HG03442 (cell line): ENCODE measurements around the gene ADCY1.

Experiments
- ATAC-seq: cut with Tn5 transposase; IDR thresholded peaks from one replicate; pipeline ENCODE4 v1.9.1; 2021; ENCODE audit warnings: mild to moderate bottlenecking, moderate library complexity; ENCODE audit not compliant: unreplicated experiment

ADCY1 gene

DNA sequence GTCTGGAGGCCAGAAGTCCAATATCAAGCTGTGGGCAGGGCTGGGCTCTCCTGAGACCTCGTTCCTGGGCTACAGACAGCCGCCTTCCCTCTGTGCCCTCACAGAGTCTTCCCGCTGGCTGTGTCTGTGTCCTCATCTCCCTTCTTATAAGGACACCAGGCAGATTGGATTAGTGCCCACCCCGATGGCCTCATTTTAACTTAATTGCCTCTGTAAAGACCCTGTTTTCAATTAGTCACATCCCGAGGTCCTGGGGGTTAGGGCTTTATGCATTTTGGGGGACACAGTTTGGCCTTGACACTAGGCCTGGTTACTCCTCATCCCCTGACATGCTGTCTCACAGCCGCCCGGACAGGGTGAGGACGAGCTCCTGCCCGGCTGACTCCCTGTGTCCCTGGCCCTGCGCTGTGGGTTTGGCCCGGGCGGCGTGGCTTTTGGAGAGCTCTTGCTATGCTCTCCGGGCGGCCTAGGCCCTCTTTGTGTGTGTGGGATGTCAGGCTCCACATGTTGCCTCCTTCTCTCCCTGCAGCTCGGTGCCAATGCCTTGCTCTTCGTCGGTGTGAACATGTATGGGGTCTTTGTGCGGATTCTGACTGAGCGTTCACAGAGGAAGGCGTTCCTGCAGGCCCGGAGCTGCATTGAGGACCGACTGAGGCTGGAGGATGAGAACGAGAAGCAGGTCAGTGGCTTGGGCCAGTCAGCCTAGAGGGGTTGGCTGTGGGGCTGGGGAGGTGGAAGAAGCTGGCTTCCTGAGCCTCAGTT is 18.2 kb downstream of the ADCY1 start:
- ATAC-seq: no peak

DNA sequence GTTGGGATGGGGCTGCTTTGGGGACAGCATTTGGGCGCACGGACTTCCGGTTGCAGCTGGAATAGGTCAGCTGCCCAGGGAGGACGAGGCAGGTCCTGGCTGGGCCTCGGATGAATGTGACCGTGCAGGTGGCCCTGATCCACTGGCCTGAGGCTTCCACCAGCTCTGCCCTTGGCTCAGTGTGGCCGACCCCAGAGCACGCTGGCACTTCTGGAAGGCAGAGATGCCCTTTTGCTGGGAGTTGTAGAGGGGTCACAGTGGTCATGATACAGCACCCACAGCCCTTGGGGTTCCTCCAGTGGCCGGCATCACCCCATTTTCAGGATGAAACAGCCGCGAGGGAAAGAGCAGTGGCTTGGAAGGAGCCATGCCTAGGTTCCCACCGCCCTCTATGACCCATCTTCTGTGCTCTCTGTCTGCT is 19.0 kb downstream of the ADCY1 start:
- no peak for ATAC-seq

DNA sequence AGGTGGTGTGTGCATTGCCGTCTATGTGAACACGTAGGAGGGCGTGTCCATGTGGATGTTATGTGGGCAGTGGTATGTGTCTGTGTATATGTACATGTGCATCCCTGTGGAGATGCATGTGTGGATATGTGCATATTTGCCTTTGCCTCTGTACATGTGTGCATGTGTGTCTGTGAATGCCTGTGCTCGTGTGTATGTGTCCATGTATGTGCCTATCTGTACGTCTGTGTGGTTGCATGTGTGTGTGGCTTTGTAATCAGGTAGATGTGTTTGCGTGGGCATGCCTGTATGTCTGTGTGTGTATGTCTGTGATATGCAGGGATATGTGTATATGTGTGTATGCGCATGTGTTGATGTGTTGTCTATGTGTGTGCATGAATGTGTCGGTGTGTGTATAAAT is 19.7 kb downstream of the ADCY1 start:
- no peak for ATAC-seq

DNA sequence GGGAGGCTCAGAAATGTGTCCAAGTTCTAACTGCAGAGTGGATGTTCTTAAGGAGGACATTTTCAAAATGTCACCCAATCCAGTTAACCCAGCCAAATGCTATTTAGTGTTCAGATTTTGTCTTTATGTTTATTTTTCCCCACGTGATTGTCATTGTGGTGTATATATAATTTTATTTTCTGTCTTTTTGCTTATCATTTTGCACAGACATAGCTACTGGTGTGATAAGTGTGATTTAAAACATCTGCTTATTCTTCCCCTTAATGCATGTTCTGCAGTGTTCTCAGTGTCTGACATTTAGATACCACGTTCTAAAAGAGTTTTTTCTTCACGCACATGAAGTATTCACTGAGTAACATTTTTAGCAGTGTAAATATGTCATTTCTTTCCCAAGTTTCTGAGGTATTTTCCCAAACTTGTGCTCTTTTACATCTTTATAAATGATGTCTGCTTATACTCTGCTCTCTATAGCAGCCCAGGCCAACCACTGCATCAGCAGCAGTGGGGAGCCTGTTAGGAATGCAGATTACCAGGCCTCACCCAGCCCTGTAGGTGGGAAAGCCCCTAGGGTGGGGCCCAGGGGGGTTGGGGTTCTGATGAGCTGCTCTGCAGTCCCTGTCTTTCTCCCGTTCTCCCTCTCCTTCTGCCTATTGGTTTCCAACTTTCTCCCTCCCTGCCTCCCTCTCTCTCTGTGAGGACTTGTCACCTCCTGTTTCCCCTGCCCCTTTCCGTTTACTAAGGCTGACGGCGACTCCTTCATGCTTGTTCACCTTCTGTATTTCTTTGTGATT is 20.8 kb downstream of the ADCY1 start:
- no peak for ATAC-seq

DNA sequence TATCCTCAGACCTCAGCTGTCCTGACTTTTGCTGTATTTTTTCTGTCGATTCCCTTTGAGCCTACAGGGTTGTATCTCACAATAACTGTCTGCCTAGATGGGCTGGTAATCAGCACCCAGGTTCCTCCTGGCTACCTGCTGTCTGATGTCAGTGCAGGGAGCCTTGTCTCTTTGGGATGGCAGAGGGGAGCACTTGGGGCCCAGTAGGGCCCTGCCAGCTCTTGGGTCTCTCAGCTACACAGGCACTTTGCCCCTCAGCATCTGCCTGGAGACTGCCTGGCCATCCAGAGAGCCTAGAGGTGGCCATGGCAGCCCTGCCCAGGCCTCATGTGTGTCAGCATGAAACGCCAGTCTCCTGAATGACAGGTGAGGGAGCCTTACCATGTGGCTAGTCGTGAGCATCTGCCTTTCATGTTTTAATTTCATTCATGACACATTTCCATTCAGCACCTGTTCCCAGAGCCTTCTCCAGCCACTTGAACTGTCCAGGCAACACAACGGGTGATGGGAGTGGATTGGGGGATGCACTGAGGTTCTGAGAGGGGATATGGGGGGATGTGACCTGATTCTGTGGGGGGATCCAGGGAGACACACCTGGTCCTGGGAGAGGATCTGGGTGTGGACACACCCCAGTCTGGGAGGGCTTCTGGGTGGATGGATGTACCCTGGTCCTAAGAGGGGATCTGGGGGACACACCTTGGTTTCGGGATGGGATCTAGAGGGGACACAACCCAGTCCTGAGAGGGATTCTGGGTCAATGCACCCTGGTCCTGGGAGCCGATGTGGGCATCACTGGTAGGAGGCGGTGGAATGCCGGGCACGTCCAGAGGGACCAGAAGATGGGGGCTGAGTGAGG is 21.9 kb downstream of the ADCY1 start:
- no peak for ATAC-seq

DNA sequence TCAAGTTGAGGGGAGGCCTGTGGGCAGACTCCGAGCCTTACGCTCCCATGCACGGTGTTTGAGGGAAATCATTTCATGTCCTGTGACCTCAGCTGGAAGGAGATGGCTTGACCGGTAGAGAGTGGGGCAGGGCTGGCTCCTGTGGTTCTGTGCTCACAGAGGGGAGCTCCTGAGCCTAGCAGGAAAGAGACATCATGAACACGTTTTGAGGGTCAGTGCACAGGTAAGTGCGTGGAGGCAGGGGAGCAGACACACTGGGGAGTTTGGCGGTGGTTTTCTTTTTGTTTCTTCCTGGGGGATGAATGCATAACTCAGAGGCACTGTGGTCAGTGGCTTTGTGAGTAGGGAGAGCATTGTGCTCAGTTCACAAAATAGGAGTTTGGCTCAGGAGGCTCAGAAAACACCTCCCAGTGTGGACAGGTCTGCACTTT is 22.5 kb downstream of the ADCY1 start:
- ATAC-seq: no peak

DNA sequence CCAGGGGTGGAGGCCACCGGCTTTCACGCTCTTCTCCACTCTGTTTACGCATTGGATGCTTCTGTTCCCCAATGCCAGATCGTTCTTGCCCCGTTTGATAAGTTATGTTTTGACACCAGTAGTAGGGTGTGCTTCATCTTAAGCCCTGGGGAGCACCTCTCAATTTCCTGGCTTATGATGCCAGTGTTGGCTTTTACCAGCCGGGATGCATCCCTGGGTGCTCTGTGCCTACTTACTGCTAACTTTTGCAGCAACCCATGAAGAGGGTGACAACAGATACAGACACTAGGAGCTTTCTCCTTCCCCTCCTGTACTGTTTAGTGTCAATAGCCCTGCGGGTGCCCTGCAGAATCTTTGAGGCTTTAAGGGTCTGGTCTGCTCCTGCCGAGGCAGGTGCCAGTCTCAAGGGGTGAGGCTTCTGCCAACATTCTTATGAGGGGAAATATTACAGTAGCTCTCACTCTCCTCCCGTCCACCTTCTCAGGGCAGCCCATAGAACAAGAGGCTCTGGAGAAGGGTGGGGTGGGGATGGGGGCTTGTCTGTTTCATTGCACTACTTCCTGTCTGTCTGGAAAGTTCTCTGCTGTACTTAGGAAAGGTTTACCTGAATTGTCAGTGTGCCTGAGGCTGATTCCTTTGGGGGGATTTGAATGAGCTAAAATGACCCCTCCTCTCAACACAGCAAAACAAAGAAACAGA is 23.3 kb downstream of the ADCY1 start:
- ATAC-seq: no peak

DNA sequence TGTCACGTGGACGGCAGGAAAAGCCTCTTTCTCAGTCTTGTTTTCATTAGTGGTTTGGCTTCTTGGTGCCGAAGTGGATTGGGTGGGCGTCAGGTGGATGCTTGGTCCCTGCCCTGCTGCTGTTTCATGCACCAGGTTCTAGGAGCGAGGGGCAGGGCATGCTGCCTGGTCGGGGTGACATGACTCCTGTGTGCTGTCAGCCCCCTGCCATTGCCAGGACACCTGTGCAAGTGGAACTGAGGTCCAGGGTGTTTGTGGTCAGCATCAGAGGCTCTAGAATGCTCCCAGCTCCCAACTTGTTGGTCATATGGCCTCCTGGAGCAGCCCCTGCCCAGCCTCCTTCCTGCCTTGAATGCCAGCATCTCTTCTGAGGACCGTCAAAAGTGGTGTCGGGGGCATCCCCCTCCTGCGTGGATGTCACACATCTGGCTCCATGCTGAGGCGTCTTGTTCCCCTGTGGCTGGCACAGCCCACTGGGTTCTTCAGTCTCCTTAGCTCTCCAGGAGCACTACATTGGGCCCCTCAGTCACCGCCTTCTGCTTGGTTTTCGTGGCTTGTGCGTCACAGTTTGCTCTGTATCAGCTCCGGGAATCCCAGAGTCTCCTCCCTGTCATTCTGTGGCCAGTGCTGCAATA is 24.8 kb downstream of the ADCY1 start:
- ATAC-seq: no peak

DNA sequence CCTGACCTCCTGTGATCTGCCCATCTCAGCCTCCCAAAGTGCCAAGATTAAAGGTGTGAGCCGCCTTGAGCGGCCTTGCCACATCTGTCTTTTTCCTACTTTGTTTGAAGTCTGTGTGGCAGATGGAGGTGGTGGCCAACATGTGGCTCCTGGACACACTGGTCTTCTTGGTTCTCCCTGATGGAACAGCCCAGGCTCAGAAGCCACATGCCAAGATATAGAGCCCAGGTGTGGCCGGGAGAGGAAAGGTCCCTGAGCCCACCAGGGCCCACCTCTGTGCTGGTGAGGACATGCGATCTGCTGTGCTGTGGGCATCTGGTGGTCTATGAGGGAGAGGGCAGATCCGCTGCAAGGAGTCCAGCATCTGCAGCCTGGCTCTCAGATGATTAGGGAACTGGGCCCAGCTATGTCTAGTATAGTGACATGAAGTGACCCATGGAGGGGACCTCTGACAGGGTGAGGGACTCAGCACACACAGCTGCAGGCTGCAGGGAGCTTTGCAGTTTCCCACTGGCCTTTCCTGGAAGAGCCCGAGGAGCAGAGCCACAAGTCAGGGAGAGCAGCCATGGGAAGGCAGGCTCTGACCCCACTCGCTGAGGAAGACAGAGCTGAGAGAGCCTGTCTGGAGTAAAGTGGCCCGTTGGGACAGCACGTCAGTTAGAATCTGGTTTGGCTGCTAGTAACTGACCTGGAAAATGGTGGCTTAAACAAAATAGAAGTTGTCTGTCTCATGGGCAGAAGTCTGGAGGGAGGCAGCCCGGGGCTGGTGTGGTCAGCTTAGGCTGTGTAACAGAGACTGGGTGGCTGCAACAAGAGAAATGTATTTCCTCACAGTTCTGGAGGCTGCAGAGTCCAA is 25.9 kb downstream of the ADCY1 start:
- no peak for ATAC-seq

DNA sequence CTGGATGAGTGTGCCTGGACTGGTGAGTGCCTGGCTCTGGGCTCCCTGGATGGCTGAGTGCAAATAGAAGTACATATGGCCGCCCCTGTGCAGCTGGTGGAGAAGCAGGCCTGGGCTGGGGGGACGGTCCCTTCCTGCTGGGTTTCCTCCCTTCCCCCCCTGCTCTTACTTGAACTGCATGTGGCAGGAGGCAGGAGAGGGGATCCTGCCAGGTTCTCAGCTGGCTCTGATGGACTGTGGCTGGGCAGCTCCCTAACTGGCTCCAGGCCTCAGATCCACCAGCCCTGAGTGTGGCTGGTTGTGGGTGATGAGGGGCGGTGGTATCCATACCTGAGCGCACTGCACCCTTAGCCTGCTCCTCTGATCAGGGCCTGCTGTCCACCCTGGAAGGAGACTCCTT is 26.9 kb downstream of the ADCY1 start:
- ATAC-seq: no peak

DNA sequence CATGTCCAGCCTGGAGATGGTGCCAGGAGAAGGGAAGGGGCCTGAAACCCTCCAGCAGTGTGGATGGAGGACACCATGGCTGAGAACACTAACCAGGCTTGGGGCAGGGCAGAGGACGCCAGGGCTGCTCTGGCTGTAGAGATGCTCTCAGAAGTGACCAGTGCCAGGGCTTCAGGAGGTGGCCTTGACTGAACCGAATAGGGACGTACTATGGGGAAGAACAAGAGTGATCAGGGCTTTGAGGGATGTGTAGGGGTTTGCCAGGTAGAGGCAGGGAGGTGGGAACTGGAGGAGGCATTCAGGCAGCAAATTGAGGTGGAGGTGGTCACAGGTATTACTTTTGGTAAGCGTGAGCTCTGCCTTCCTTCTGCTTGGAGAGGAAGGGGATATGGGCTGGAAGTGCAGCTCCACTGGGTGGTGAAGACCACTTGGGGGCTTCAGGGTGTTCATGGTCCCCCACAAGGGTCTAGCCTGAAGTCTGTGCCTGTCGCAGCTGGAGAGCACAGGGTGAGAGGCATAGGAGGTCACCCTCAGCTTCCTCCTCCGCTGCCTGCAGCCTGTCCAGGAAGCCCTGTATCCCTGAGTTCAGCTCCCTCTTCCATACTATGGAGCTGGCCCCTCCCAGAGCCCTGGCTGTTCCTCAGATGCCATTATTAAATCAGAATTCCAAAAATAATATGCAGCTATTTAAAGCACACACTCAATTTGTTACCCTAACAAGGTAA is 27.8 kb downstream of the ADCY1 start:
- no peak for ATAC-seq

DNA sequence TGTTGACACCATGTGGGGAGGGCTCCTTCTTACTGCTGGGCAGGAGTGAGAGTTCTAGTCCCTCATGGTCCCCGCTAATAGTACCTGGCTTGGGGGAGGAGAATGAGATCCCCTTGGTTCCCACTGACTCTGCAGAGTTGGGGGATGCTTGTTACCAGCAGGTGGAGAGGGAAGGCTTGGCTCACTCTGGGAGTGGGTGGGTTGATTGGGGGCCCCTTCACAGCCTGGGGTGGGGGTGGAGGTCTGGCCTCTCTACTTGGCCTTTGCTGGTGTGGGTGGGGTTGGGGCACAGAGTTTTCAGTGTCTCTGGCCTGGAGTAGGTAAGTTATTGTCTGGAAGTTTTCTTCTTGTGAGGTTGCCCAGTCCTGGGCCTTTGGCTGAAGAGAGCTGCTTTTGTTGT is 31.9 kb downstream of the ADCY1 start:
- ATAC-seq: no peak

DNA sequence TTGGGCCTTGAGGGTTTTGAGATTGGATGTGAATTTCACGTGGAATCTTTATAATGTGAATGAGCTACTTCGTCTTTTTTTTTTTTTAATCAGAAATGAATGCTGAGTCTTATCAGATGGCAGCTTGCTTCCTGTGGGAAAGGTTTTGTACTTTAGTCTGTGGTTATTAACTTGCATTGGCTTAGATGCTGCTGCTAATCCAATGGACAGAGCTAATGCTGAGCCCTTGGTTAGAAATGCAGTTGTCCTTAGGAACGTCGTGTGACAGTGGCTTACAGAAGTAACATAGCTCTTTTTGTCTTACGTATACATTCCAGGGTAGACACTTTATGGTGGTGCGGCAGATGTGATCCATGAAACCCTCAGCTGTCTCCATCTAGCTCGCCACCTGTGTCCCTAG is 32.8 kb downstream of the ADCY1 start:
- ATAC-seq: no peak

DNA sequence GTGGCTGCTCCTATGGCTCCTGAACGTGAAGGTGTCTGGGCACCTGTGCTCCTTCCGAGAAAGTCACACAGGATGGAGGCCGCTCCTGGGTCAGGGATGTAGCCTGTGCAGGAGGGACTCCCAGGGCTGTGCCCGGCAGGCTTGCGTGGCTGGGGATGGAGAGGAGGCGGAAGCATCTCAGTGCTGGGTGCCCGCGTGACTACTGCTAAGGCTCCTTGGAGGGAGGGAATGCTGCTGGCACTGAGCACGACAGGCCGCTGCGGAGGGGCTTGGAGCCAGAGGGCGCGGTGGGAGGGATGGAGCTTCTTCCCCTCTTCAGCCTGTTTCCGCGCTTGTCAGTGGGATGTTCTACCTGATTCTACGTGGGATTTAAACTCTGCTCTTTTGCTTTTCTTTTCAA is 35.0 kb downstream of the ADCY1 start:
- no peak for ATAC-seq

DNA sequence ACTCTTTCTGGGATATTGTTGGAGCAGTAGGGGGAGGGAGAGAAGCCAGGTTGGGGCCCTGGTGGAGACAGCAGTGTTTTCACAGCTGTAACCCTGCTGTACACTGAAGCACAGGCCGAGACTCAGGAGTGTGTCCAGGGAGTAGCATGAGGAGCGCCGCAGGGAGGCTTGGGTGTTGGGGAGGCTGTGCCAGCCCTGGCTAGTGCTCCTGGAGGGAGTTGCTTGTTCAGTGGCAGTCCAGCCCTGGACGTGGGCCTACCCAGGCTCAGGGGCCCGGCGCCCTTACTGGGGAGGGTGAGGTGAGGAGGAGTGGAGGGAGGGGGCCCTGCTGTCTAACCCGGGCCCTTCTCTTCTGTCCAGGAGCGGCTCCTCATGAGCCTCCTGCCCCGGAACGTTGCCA is 35.9 kb downstream of the ADCY1 start:
- no peak for ATAC-seq

DNA sequence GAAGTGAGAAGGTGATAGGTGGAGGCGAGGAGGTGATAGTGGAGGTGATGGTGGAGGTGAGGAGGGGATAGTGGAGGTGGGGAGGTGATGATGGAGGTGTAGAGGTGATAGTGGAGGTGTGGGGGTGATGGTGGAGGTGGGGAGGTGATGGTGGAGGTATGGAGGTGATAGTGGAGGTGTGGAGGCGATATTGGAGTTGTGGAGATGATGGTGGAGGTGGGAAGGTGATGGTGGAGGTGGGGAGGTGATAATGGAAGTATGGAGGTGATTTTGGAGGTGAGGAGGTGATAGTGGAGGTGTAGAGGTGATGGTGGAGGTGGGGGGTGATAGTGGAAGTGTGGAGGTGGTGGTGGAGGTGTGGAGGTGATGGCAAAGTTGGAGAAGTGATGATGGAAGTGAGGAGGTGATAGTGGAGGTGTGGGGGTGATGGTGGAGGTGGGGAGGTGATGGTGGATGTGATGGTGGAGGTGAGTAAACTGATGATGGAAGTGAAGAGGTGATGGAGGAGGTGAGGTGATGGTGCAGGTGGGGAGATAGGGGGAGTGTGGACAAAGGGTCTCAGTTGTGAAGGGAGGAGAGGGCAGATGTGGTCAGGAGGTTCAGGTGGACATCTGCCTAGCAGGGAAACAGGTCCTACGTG is 36.6 kb downstream of the ADCY1 start:
- no peak for ATAC-seq

DNA sequence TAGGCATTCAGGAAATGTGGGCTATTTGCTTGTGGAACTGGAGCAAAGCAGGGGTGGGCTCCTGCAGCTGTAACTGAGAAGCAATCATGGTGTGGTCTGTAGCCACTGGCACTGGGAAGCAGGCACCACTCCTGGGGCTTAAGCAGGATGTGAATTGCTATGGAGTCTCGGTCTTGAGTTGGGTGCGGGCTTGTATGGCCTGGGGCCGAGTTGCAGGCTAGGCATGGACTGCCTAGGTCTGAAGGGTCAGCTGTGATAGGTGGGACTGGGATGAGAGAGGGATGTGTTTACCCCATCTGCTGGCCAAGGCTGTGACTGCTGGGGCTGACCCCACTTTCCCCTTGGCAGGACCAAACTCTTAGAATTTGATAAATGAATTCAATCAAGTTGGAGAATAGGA is 43.0 kb downstream of the ADCY1 start:
- no peak for ATAC-seq

DNA sequence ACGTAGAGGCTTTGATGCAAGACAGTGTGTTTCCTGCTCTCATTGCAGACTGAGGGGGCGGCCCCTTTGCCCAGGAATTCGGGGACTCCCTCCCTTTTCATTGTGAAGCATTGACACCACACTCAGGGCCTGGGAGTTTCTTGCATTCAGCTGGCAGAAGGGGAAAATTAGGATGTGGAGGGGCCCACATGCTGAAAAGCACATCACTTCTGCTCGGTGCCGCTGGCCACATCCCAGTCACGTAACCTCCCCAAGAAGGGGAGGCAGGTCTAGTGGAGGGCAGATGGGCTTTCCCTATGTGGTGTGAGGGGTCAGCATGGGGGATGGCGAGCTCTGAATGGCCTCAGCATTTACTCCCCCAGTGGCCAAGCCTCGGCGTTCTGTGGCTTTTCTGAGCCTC is 47.9 kb downstream of the ADCY1 start:
- no peak for ATAC-seq
